LNCAP (cell line): ENCODE data around the gene RUNX2.

Source experiments
- CTCF ChIP-seq: fragments of 450-650 bp; IDR thresholded peaks from 2 replicates; pipeline ENCODE4 v1.5.1; 2017; ENCODE audit warnings: mild to moderate bottlenecking

RUNX2 gene

DNA sequence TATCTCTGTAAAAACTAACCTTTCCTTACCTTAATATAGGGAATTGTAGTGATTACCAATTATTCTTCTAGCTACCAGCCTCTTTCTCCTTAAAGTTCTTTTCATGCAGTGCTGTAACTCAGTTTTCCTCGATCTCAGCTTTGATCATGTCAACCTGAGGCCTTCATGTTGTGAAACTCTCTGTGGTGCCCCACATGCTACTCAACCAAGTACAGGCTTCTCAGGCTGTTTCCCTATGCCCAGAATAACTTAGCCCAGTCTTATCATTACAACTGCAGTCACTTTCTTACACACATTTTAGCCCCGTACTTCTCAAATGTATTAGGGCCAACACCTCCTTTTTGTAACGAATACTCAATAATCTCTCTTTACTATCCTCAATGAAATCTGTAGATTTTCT lies 139.7 kb downstream of the RUNX2 start:
- TF ChIP-seq CTCF: no peak

- TF ChIP-seq CTCF: no peak
Measured at GRCh38 chr6:45469663-45470062, 141.5 kb downstream of the RUNX2 start.

DNA sequence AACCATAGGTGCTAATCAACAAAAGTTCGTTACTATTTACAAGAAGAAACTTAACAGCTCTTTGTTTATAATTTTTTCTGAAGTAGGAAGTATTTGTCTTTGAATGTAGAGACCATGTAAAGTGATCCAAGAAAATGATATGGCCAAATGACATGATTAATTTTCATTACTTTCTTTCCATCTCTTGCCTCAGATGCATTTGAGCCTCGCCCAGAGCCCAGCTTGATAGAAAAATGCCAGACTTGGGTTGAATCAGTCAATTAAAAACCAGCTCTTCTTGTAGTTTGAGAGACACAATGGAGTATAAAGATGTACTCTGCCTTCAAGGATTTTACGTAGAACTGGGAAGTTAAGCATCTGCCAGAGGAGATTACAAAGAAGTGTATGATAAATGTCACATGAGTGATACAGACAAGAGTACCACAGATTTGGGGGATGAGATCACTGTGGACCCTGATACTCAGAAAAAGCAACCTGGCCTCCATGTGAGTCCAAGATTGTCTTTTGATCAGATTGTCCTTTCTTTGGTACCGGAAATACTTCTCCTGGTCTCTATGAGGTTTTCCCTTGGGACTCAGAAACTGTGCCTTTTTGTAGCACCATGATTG lies 142.1 kb downstream of the RUNX2 start:
- TF ChIP-seq CTCF: no peak

GRCh38 chr6:45472382-45472781 lies 144.3 kb downstream of the RUNX2 start:
- no peak for TF ChIP-seq CTCF

- no peak for TF ChIP-seq CTCF
Measured at GRCh38 chr6:45473121-45473993, 145.2 kb downstream of the RUNX2 start.

- no peak for TF ChIP-seq CTCF
Measured at GRCh38 chr6:45474376-45474775, 146.2 kb downstream of the RUNX2 start.

GRCh38 chr6:45476341-45476740 lies 148.2 kb downstream of the RUNX2 start:
- TF ChIP-seq CTCF: no peak
